Measurements from ENCODE around the gene MMP7. TPM values are rescaled to one million over a fixed set of nuclear protein-coding genes. Genes with fewer than 3 reads are reported as not detected.

The MMP7 gene
- total and polyA plus RNA-seq, 2 experiments from 2014 or later = 2.8 to 5.0 TPM

DNA sequence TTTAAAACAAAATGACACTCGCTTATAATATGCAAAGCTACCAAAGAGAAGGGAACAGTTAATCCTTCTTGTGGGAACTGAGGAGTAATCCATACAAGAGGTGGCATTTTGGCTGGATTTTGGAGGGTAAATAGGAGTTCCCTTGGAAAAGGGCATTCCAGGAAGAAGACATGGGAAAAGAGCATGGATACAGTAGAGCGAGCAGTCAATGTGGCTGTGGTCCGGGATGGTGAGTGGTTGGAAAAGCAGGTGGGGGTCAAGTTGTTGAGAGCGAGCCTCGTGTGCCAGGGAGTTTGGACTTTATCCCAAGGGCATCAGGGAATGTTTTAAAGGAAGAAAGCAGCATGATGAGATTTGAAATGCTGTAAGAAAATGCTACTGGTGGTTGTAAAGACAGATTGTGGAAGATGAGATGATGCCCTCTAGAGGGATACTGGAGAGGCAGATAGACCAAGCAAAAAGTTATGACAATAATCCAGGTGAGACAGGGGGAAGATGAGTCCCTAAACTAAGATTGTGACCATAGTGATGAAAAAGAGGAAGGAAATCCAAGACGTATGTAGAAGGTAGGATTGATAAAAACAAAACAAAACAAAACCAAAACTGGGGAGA is 3.8 kb upstream of the MMP7 start:
- Histone ChIP-seq H4K20me1 (ENCODE audit: insufficient read depth, poor library complexity, severe bottlenecking) (no peaks in the 10 kb centered on the region), H3K27ac (no peak overlapping the region), H3K4me1 (ENCODE audit: insufficient read depth) (no peaks in the 10 kb centered on the region), H3K79me2 (no peaks in the 10 kb centered on the region), H3K4me2 (no peak overlapping the region), H3K4me3 (no peak overlapping the region), H2AFZ (no peak overlapping the region), H3K9me3 (ENCODE audit: low read depth) (no peaks in the 10 kb centered on the region), H3K9me2 (replicated peaks; ENCODE audit: insufficient read depth) (no peaks in the 10 kb centered on the region), H3K36me3 (replicated peaks; ENCODE audit: insufficient read depth, low read depth) (no peaks in the 10 kb centered on the region), H3K27me3 (no peaks in the 10 kb centered on the region)
- DNase-seq (ENCODE audit: low spot score) = no peak
- TF ChIP-seq, protein P1, sequence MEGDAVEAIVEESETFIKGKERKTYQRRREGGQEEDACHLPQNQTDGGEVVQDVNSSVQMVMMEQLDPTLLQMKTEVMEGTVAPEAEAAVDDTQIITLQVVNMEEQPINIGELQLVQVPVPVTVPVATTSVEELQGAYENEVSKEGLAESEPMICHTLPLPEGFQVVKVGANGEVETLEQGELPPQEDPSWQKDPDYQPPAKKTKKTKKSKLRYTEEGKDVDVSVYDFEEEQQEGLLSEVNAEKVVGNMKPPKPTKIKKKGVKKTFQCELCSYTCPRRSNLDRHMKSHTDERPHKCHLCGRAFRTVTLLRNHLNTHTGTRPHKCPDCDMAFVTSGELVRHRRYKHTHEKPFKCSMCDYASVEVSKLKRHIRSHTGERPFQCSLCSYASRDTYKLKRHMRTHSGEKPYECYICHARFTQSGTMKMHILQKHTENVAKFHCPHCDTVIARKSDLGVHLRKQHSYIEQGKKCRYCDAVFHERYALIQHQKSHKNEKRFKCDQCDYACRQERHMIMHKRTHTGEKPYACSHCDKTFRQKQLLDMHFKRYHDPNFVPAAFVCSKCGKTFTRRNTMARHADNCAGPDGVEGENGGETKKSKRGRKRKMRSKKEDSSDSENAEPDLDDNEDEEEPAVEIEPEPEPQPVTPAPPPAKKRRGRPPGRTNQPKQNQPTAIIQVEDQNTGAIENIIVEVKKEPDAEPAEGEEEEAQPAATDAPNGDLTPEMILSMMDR (IDR thresholded peaks at IDR 0.05; ENCODE audit: poor library complexity) = peak; percentile 15
- no peak for TF ChIP-seq EZH2phosphoT487 (IDR thresholded peaks at IDR 0.05; ENCODE audit: low read depth, severe bottlenecking, unreplicated experiment)
- WGBS (ENCODE audit: low lambda C conversion rate, missing lambda C conversion rate) = 81% methylated on average over 6 of the region's 6 CpGs

DNA sequence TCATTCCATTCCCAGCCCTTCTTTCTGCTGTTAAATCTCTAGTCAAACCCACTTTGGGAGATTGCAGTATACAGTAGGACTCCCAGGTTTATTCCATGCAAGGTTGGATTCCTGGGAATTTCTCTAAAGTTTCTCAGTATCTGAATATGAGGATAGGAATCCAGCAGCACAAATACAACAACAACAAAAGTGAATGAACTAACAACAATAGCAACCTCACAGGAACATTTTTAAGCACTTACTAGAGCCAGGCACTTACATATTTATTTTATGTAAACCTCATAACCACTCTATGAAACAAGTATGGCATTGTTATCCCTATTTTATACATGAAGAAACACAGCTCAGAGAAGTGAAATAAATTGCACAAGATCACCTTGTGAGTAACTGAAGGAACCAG is 1.9 kb downstream of the MMP7 start:
- Histone ChIP-seq H3K36me3 (replicated peaks; ENCODE audit: insufficient read depth, low read depth) (no peaks in the 10 kb centered on the region), H4K20me1 (ENCODE audit: insufficient read depth, poor library complexity, severe bottlenecking) (no peaks in the 10 kb centered on the region), H3K4me1 (ENCODE audit: insufficient read depth) (no peaks in the 10 kb centered on the region), H3K4me2 (no peak overlapping the region), H3K9me3 (ENCODE audit: low read depth) (no peaks in the 10 kb centered on the region), H3K79me2 (no peaks in the 10 kb centered on the region), H2AFZ (no peak overlapping the region), H3K9me2 (replicated peaks; ENCODE audit: insufficient read depth) (no peaks in the 10 kb centered on the region), H3K27me3 (no peaks in the 10 kb centered on the region), H3K4me3 (no peak overlapping the region), H3K27ac (no peak overlapping the region)
- no peak for DNase-seq (ENCODE audit: low spot score)
- no peak for TF ChIP-seq EZH2 (IDR thresholded peaks at IDR 0.05; ENCODE audit: borderline replicate concordance)
- TF ChIP-seq EZH2phosphoT487 (IDR thresholded peaks at IDR 0.05; ENCODE audit: low read depth, severe bottlenecking, unreplicated experiment) = no peak
- TF ChIP-seq, protein P1 (IDR thresholded peaks at IDR 0.05; ENCODE audit: poor library complexity) = no peak

DNA sequence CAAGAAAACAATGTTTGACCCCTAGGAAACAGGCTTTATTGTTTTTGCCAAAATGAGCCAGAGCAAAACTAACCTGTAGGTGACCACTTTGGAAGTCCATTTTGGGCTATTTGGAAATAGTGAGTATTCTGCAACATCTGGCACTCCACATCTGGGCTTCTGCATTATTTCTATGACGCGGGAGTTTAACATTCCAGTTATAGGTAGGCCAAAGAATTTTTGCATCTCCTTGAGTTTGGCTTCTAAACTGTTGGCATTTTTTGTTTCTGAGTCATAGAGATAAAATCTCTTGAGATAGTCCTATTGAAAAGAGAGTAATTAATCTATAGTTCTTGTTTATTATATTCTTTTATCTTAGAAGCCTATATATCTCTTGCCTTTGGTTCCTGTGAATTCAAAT is 2.9 kb downstream of the MMP7 start:
- Histone ChIP-seq H3K4me1 (ENCODE audit: insufficient read depth) (no peaks in the 10 kb centered on the region), H3K9me3 (ENCODE audit: low read depth) (no peaks in the 10 kb centered on the region), H4K20me1 (ENCODE audit: insufficient read depth, poor library complexity, severe bottlenecking) (no peaks in the 10 kb centered on the region), H3K9me2 (replicated peaks; ENCODE audit: insufficient read depth) (no peaks in the 10 kb centered on the region), H3K4me2 (no peak overlapping the region), H3K4me3 (no peak overlapping the region), H2AFZ (no peak overlapping the region), H3K27ac (no peak overlapping the region), H3K27me3 (no peaks in the 10 kb centered on the region), H3K79me2 (no peaks in the 10 kb centered on the region), H3K36me3 (replicated peaks; ENCODE audit: insufficient read depth, low read depth) (no peaks in the 10 kb centered on the region)
- DNase-seq (ENCODE audit: low spot score) = no peak
- TF ChIP-seq, protein P1 (IDR thresholded peaks at IDR 0.05; ENCODE audit: poor library complexity) = no peak
- TF ChIP-seq EZH2 (IDR thresholded peaks at IDR 0.05; ENCODE audit: borderline replicate concordance) = no peak
- TF ChIP-seq EZH2phosphoT487 (IDR thresholded peaks at IDR 0.05; ENCODE audit: low read depth, severe bottlenecking, unreplicated experiment) = no peak
- WGBS (ENCODE audit: low lambda C conversion rate, missing lambda C conversion rate) = 96% methylated on average over 2 of the region's 2 CpGs

- Histone ChIP-seq H3K4me1 (ENCODE audit: insufficient read depth) (no peaks in the 10 kb centered on the region), H3K9me2 (replicated peaks; ENCODE audit: insufficient read depth) (no peaks in the 10 kb centered on the region), H3K4me3 (no peak overlapping the region), H3K27ac (no peak overlapping the region), H3K4me2 (no peak overlapping the region), H4K20me1 (ENCODE audit: insufficient read depth, poor library complexity, severe bottlenecking) (no peaks in the 10 kb centered on the region), H3K9me3 (ENCODE audit: low read depth) (no peaks in the 10 kb centered on the region), H3K36me3 (replicated peaks; ENCODE audit: insufficient read depth, low read depth) (no peaks in the 10 kb centered on the region), H3K79me2 (no peaks in the 10 kb centered on the region), H3K27me3 (no peaks in the 10 kb centered on the region), H2AFZ (no peak overlapping the region)
- WGBS (ENCODE audit: low lambda C conversion rate, missing lambda C conversion rate) = 75% methylated on average over 1 of the region's 1 CpG
- no peak for DNase-seq (ENCODE audit: low spot score)
- TF ChIP-seq, protein P1 (IDR thresholded peaks at IDR 0.05; ENCODE audit: poor library complexity) = no peak
- TF ChIP-seq EZH2 (IDR thresholded peaks at IDR 0.05; ENCODE audit: borderline replicate concordance) (no peak), EZH2phosphoT487 (IDR thresholded peaks at IDR 0.05; ENCODE audit: low read depth, severe bottlenecking, unreplicated experiment) (no peak)
Observed at GRCh38 chr11:102527041-102527440, 3.5 kb downstream of the MMP7 start.

Measured in hepatocyte (in vitro differentiated cells).